H1 (cell line): ENCODE measurements around the gene ITGAE. TPM values are rescaled to one million over a fixed set of nuclear protein-coding genes. Genes with fewer than 3 reads are reported as not detected.

Experiments used
- CBX8 ChIP-seq: fragments of 300-800, 300-1000 bp; sonication (generic); IDR thresholded peaks from 2 replicates; pipeline ENCODE4 v1.7.1; 2016; ENCODE audit warnings: low read depth, low read length, borderline replicate concordance
- CHD2 ChIP-seq: IDR thresholded peaks from 2 replicates; pipeline ENCODE4 v1.6.1; 2012; ENCODE audit warnings: low read length, improper control_type of control experiment
- CTBP2 ChIP-seq: IDR thresholded peaks from 2 replicates; pipeline ENCODE4 v1.7.0; 2011; ENCODE audit warnings: borderline replicate concordance, mild to moderate bottlenecking, moderate library complexity, mixed read lengths, low read length; ENCODE audit not compliant: insufficient read depth, insufficient read length
- POU5F1 ChIP-seq: IDR thresholded peaks from 2 replicates; pipeline ENCODE4 v1.6.1; 2011; ENCODE audit warnings: low read depth, mild to moderate bottlenecking, low read length, moderate library complexity
- RAD21 ChIP-seq, 2 experiments: IDR thresholded peaks in 1 of 2; conservative IDR thresholded peaks in 1 of 2; 2 replicates each; pipeline ENCODE4 v1.6.1; 2011; ENCODE audit warnings: low read depth in 2 of 2, low read length in 2 of 2, improper control_type of control experiment in 1 of 2, inconsistent platforms in 1 of 2, mild to moderate bottlenecking in 1 of 2, moderate library complexity in 1 of 2
- RFX5 ChIP-seq: IDR thresholded peaks from 2 replicates; pipeline ENCODE4 v1.6.1; 2011; ENCODE audit warnings: low read depth, low read length, improper control_type of control experiment, borderline replicate concordance
- SRF ChIP-seq: IDR thresholded peaks from 2 replicates; pipeline ENCODE4 v1.6.1; 2011; ENCODE audit warnings: mild to moderate bottlenecking, low read depth, low read length, moderate library complexity
- SUZ12 ChIP-seq: fragments of 200-600 bp; sonication (generic); IDR thresholded peaks from 2 replicates; pipeline ENCODE4 v1.6.1; 2012; ENCODE audit warnings: mild to moderate bottlenecking, inconsistent platforms, low read length, moderate library complexity, mixed read lengths
- TAF1 ChIP-seq: IDR thresholded peaks from 2 replicates; pipeline ENCODE4 v1.6.1; 2011; ENCODE audit warnings: mild to moderate bottlenecking, low read depth, low read length
- ZNF274 ChIP-seq: IDR thresholded peaks from 2 replicates; pipeline ENCODE4 v1.7.0; 2012; ENCODE audit warnings: low read length, borderline replicate concordance; ENCODE audit errors: extremely low read depth
- polyA plus RNA-seq, 7 experiments: library from polyadenylated mRNA; depleted of rRNA in 3 of 7; stranded (reverse) in 5 of 7; unstranded in 2 of 7; fragments of >200 nt in 5 of 7; fragments of 200-250 nt in 2 of 7; gene quantifications; 1 replicate in 5 of 7; 2 replicates in 1 of 7; 4 replicates in 1 of 7; pipeline versions ENCODE4 v1.2.1 to v1.2.3, GENCODE V29; 2011 to 2013; ENCODE audit warnings: missing spikeins in 2 of 7, mixed read lengths in 2 of 7
- total RNA-seq: library from RNA; stranded (reverse); fragmentation: NEBNext Ultra II Directional; extraction: Animal tissue kit (Norgen Biotek cat#: 25700); gene quantifications from 2 replicates; pipeline ENCODE4 v1.2.1, GENCODE V29; 2021
- TF ChIP-seq, protein P1 (sequence below): fragments of 300-600 bp; sonication (generic); IDR thresholded peaks from 2 replicates; pipeline ENCODE4 v1.7.1; 2012; ENCODE audit warnings: low read length, moderate library complexity, mild to moderate bottlenecking, inconsistent platforms; ENCODE audit not compliant: insufficient replicate concordance

ITGAE gene
- total and polyA plus RNA-seq, 2 of the 8 experiments (the other 6 are each of a cell fraction or from before 2014, with no cell fraction given) = 23.2 to 43.1 TPM

GRCh38 chr17:3750926-3751325 is 50.1 kb downstream of the ITGAE start (continued):
- TF ChIP-seq, protein P1, sequence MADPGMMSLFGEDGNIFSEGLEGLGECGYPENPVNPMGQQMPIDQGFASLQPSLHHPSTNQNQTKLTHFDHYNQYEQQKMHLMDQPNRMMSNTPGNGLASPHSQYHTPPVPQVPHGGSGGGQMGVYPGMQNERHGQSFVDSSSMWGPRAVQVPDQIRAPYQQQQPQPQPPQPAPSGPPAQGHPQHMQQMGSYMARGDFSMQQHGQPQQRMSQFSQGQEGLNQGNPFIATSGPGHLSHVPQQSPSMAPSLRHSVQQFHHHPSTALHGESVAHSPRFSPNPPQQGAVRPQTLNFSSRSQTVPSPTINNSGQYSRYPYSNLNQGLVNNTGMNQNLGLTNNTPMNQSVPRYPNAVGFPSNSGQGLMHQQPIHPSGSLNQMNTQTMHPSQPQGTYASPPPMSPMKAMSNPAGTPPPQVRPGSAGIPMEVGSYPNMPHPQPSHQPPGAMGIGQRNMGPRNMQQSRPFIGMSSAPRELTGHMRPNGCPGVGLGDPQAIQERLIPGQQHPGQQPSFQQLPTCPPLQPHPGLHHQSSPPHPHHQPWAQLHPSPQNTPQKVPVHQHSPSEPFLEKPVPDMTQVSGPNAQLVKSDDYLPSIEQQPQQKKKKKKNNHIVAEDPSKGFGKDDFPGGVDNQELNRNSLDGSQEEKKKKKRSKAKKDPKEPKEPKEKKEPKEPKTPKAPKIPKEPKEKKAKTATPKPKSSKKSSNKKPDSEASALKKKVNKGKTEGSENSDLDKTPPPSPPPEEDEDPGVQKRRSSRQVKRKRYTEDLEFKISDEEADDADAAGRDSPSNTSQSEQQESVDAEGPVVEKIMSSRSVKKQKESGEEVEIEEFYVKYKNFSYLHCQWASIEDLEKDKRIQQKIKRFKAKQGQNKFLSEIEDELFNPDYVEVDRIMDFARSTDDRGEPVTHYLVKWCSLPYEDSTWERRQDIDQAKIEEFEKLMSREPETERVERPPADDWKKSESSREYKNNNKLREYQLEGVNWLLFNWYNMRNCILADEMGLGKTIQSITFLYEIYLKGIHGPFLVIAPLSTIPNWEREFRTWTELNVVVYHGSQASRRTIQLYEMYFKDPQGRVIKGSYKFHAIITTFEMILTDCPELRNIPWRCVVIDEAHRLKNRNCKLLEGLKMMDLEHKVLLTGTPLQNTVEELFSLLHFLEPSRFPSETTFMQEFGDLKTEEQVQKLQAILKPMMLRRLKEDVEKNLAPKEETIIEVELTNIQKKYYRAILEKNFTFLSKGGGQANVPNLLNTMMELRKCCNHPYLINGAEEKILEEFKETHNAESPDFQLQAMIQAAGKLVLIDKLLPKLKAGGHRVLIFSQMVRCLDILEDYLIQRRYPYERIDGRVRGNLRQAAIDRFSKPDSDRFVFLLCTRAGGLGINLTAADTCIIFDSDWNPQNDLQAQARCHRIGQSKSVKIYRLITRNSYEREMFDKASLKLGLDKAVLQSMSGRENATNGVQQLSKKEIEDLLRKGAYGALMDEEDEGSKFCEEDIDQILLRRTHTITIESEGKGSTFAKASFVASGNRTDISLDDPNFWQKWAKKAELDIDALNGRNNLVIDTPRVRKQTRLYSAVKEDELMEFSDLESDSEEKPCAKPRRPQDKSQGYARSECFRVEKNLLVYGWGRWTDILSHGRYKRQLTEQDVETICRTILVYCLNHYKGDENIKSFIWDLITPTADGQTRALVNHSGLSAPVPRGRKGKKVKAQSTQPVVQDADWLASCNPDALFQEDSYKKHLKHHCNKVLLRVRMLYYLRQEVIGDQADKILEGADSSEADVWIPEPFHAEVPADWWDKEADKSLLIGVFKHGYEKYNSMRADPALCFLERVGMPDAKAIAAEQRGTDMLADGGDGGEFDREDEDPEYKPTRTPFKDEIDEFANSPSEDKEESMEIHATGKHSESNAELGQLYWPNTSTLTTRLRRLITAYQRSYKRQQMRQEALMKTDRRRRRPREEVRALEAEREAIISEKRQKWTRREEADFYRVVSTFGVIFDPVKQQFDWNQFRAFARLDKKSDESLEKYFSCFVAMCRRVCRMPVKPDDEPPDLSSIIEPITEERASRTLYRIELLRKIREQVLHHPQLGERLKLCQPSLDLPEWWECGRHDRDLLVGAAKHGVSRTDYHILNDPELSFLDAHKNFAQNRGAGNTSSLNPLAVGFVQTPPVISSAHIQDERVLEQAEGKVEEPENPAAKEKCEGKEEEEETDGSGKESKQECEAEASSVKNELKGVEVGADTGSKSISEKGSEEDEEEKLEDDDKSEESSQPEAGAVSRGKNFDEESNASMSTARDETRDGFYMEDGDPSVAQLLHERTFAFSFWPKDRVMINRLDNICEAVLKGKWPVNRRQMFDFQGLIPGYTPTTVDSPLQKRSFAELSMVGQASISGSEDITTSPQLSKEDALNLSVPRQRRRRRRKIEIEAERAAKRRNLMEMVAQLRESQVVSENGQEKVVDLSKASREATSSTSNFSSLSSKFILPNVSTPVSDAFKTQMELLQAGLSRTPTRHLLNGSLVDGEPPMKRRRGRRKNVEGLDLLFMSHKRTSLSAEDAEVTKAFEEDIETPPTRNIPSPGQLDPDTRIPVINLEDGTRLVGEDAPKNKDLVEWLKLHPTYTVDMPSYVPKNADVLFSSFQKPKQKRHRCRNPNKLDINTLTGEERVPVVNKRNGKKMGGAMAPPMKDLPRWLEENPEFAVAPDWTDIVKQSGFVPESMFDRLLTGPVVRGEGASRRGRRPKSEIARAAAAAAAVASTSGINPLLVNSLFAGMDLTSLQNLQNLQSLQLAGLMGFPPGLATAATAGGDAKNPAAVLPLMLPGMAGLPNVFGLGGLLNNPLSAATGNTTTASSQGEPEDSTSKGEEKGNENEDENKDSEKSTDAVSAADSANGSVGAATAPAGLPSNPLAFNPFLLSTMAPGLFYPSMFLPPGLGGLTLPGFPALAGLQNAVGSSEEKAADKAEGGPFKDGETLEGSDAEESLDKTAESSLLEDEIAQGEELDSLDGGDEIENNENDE = no peak
- TF ChIP-seq CBX8 = no peak
- TF ChIP-seq SUZ12 = no peak
- no peak for TF ChIP-seq ZNF274
- no peak for TF ChIP-seq RAD21 (IDR thresholded peaks at IDR 0.05 in 1 of 2, conservative IDR thresholded peaks at IDR 0.05 in 1 of 2; ENCODE audit: low read depth in 2 of 2, low read length in 2 of 2)
- no peak for TF ChIP-seq POU5F1
- no peak for TF ChIP-seq CTBP2
- TF ChIP-seq CHD2 = no peak
- TF ChIP-seq SRF = no peak
- TF ChIP-seq TAF1 = no peak
- no peak for TF ChIP-seq RFX5
